H1 (cell line): ENCODE results near the gene TACR2. TPM values are rescaled to one million over a fixed set of nuclear protein-coding genes. Genes with fewer than 3 reads are reported as not detected.

Experiments used
- CTCF ChIA-PET: fragments of 300-600 bp; sonication (Branson Sonifier 250); formaldehyde crosslinking; loops from one replicate; lab custom pipeline; 2021; ENCODE audit not compliant: partially characterized antibody; lab: Charles Lee
- POLR2A ChIA-PET: fragments of 300-600 bp; sonication (Branson Sonifier 250); formaldehyde crosslinking; loops from one replicate; lab custom pipeline; 2021; ENCODE audit warnings: inconsistent platforms; ENCODE audit not compliant: partially characterized antibody; lab: Charles Lee
- DNase-seq, 2 experiments: peaks; one replicate each; pipeline versions ENCODE4 v3.0.0 to v3.0.0-alpha.2; 2010 to 2022; ENCODE audit warnings: low spot score in 2 of 2, low read depth in 1 of 2, mixed read lengths in 1 of 2
- FAIRE-seq: peaks from 2 replicates; lab custom pipeline; 2011; peaks lifted over from hg19 to GRCh38; lab: Jason Lieb, UNC
- H2AFZ ChIP-seq: 2 replicates; pipeline ENCODE4 v1.8.1; 2012; ENCODE audit warnings: low read length, inconsistent platforms
- H2AK5ac ChIP-seq: 2 replicates; pipeline ENCODE4 v1.6.1; 2013; ENCODE audit warnings: low read depth, low read length
- H2BK120ac ChIP-seq: replicated peaks from 2 replicates; pipeline ENCODE3; 2013; ENCODE audit warnings: low read depth, low read length, inconsistent platforms
- H2BK12ac ChIP-seq: 2 replicates; pipeline ENCODE4 v1.6.1; 2013; ENCODE audit warnings: low read depth, low read length
- H2BK15ac ChIP-seq: 2 replicates; pipeline ENCODE4 v1.6.1; 2013; ENCODE audit warnings: low read length
- H2BK20ac ChIP-seq: 2 replicates; pipeline ENCODE4 v1.6.1; 2013; ENCODE audit warnings: low read length
- H2BK5ac ChIP-seq: 2 replicates; pipeline ENCODE4 v1.6.1; 2013; ENCODE audit warnings: low read depth, low read length
- H3K14ac ChIP-seq: 2 replicates; pipeline ENCODE4 v1.6.1; 2013; ENCODE audit warnings: inconsistent platforms; ENCODE audit not compliant: insufficient read length
- H3K18ac ChIP-seq: 2 replicates; pipeline ENCODE4 v1.6.1; 2013; ENCODE audit warnings: low read length; ENCODE audit errors: extremely low read depth
- H3K23ac ChIP-seq: 2 replicates; pipeline ENCODE4 v1.6.1; 2013; ENCODE audit warnings: inconsistent platforms; ENCODE audit not compliant: insufficient read length
- H3K23me2 ChIP-seq: 2 replicates; pipeline ENCODE4 v1.6.1; 2013; ENCODE audit warnings: low read depth, low read length
- H3K27ac ChIP-seq: 2 replicates; pipeline ENCODE4 v1.6.1; 2011; ENCODE audit warnings: low read depth, low read length, inconsistent platforms
- H3K27me3 ChIP-seq, 4 experiments: replicated peaks in 1 of 4; 1 replicate in 1 of 4; 2 replicates in 3 of 4; pipeline versions ENCODE4 v1.6.1 to v1.8.1; 2011 to 2013; ENCODE audit warnings: low read length in 3 of 4, mild to moderate bottlenecking in 3 of 4, inconsistent platforms in 2 of 4, mixed read lengths in 2 of 4, moderate library complexity in 1 of 4; ENCODE audit not compliant: control insufficient read depth in 3 of 4, insufficient read depth in 3 of 4; ENCODE audit errors: extremely low read depth in 1 of 4
- H3K36me3 ChIP-seq, 4 experiments: 2 replicates each; pipeline versions ENCODE4 v1.6.1 to v1.8.1; 2011 to 2013; ENCODE audit warnings: mild to moderate bottlenecking in 4 of 4, low read length in 3 of 4, moderate library complexity in 2 of 4, control low read depth in 1 of 4, inconsistent platforms in 1 of 4; ENCODE audit not compliant: insufficient read depth in 4 of 4, control insufficient read depth in 2 of 4
- H3K4ac ChIP-seq: replicated peaks from 2 replicates; pipeline ENCODE3; 2013; ENCODE audit warnings: low read length, low read depth, mixed read lengths, inconsistent platforms; ENCODE audit not compliant: insufficient read length
- H3K4me1 ChIP-seq, 4 experiments: replicated peaks in 1 of 4; 1 replicate in 1 of 4; 2 replicates in 3 of 4; pipeline versions ENCODE4 v1.6.1 to v1.8.1; 2011 to 2013; ENCODE audit warnings: low read length in 3 of 4, inconsistent platforms in 2 of 4, mixed read lengths in 1 of 4; ENCODE audit not compliant: insufficient read depth in 4 of 4, control insufficient read depth in 3 of 4
- H3K4me2 ChIP-seq, 2 experiments: 2 replicates each; pipeline versions ENCODE4 v1.6.1 to v1.8.1; 2011 to 2013; ENCODE audit warnings: low read depth in 2 of 2, low read length in 2 of 2, control low read depth in 1 of 2, inconsistent platforms in 1 of 2, mild to moderate bottlenecking in 1 of 2; ENCODE audit not compliant: insufficient read depth in 1 of 2
- H3K4me3 ChIP-seq, 4 experiments: fragments of 200-600, 300-600 bp in 1 of 4; sonication (generic), shearing (Covaris generic), sonication (Bioruptor Twin) in 1 of 4; 2 replicates each; pipeline versions ENCODE4 v1.5.1 to v1.8.1; 2011 to 2016; ENCODE audit warnings: low read length in 4 of 4, low read depth in 3 of 4, control low read depth in 2 of 4, inconsistent platforms in 2 of 4, mild to moderate bottlenecking in 2 of 4, mixed read lengths in 1 of 4, moderate library complexity in 1 of 4; ENCODE audit not compliant: insufficient read depth in 2 of 4; ENCODE audit errors: extremely low read depth in 1 of 4
- H3K56ac ChIP-seq: replicated peaks from 2 replicates; pipeline ENCODE3; 2013; ENCODE audit warnings: low read depth, mild to moderate bottlenecking, mixed read lengths, low read length, inconsistent platforms; ENCODE audit not compliant: insufficient read length
- H3K79me1 ChIP-seq: 2 replicates; pipeline ENCODE4 v1.6.1; 2013; ENCODE audit warnings: low read depth, low read length, control low read depth
- H3K79me2 ChIP-seq, 2 experiments: 2 replicates each; pipeline versions ENCODE4 v1.6.1 to v1.8.1; 2012 to 2013; ENCODE audit warnings: low read length in 2 of 2, mild to moderate bottlenecking in 2 of 2, inconsistent platforms in 1 of 2; ENCODE audit not compliant: insufficient read depth in 2 of 2, control insufficient read depth in 1 of 2
- H3K9ac ChIP-seq, 4 experiments: replicated peaks in 1 of 4; 1 replicate in 1 of 4; 2 replicates in 3 of 4; pipeline versions ENCODE4 v1.6.1 to v1.8.1; 2011 to 2013; ENCODE audit warnings: low read depth in 3 of 4, low read length in 3 of 4, control low read depth in 2 of 4, mild to moderate bottlenecking in 2 of 4, moderate library complexity in 2 of 4, inconsistent platforms in 1 of 4; ENCODE audit errors: extremely low read depth in 1 of 4
- H3K9me3 ChIP-seq, 2 experiments: 2 replicates each; pipeline versions ENCODE4 v1.6.1 to v1.8.1; 2012 to 2013; ENCODE audit warnings: mild to moderate bottlenecking in 2 of 2, moderate library complexity in 2 of 2, control low read depth in 1 of 2, inconsistent platforms in 1 of 2, low read depth in 1 of 2, low read length in 1 of 2, mixed read lengths in 1 of 2; ENCODE audit not compliant: insufficient read depth in 2 of 2
- H4K20me1 ChIP-seq, 2 experiments: replicated peaks in 1 of 2; 2 replicates each; pipeline versions ENCODE3 to v1.8.1; 2011 to 2013; ENCODE audit warnings: inconsistent platforms in 2 of 2, low read length in 2 of 2, mild to moderate bottlenecking in 1 of 2; ENCODE audit not compliant: insufficient read depth in 2 of 2, control insufficient read depth in 1 of 2
- H4K5ac ChIP-seq: 2 replicates; pipeline ENCODE4 v1.6.1; 2013; ENCODE audit warnings: low read length, low read depth, mixed read lengths, inconsistent platforms; ENCODE audit not compliant: insufficient read length
- H4K8ac ChIP-seq: 2 replicates; pipeline ENCODE4 v1.8.0; 2013; ENCODE audit warnings: mild to moderate bottlenecking, moderate library complexity, low read length, inconsistent platforms; ENCODE audit not compliant: insufficient read depth; ENCODE audit errors: extremely low read depth
- H4K91ac ChIP-seq: replicated peaks from 2 replicates; pipeline ENCODE3; 2013; ENCODE audit warnings: low read length, mixed read lengths, inconsistent platforms; ENCODE audit not compliant: insufficient read length
- EZH2 ChIP-seq: fragments of 200-600 bp; sonication (generic); IDR thresholded peaks from 2 replicates; pipeline ENCODE4 v1.7.1; 2012; ENCODE audit warnings: low read depth, mild to moderate bottlenecking, moderate library complexity, low read length, inconsistent platforms; ENCODE audit not compliant: severe bottlenecking
- POU5F1 ChIP-seq: IDR thresholded peaks from 2 replicates; pipeline ENCODE4 v1.6.1; 2011; ENCODE audit warnings: low read depth, mild to moderate bottlenecking, low read length, moderate library complexity
- RFX5 ChIP-seq: IDR thresholded peaks from 2 replicates; pipeline ENCODE4 v1.6.1; 2011; ENCODE audit warnings: low read depth, low read length, improper control_type of control experiment, borderline replicate concordance
- RXRA ChIP-seq: IDR thresholded peaks from 2 replicates; pipeline ENCODE4 v1.6.1; 2011; ENCODE audit warnings: low read depth, mild to moderate bottlenecking, low read length, moderate library complexity; ENCODE audit not compliant: insufficient read depth
- SIRT6 ChIP-seq: IDR thresholded peaks from one replicate; pipeline ENCODE4 v1.7.1; 2012; ENCODE audit warnings: low read length, inconsistent platforms
- SRF ChIP-seq: IDR thresholded peaks from 2 replicates; pipeline ENCODE4 v1.6.1; 2011; ENCODE audit warnings: mild to moderate bottlenecking, low read depth, low read length, moderate library complexity
- SUZ12 ChIP-seq: fragments of 200-600 bp; sonication (generic); IDR thresholded peaks from 2 replicates; pipeline ENCODE4 v1.6.1; 2012; ENCODE audit warnings: mild to moderate bottlenecking, inconsistent platforms, low read length, moderate library complexity, mixed read lengths
- ZNF274 ChIP-seq: IDR thresholded peaks from 2 replicates; pipeline ENCODE4 v1.7.0; 2012; ENCODE audit warnings: low read length, borderline replicate concordance; ENCODE audit errors: extremely low read depth
- WGBS, 2 experiments: shearing (Covaris generic) in 1 of 2; methylation state at CpG; one replicate each; pipeline versions ENCODE4 v1.1.6 to v1.1.7; 2013 to 2015; ENCODE audit warnings: low lambda C conversion rate in 2 of 2, mixed read lengths in 2 of 2, inconsistent platforms in 1 of 2, low coverage in 1 of 2, missing lambda C conversion rate in 1 of 2; ENCODE audit not compliant: insufficient replicate concordance in 2 of 2, insufficient coverage in 1 of 2, insufficient read length in 1 of 2; ENCODE audit errors: extremely low coverage in 1 of 2, missing lambda C conversion rate in 1 of 2; 5-methylcytosine and 5-hydroxymethylcytosine counted together
- polyA plus RNA-seq, 7 experiments: library from polyadenylated mRNA; depleted of rRNA in 3 of 7; stranded (reverse) in 5 of 7; unstranded in 2 of 7; fragments of >200 nt in 5 of 7; fragments of 200-250 nt in 2 of 7; gene quantifications; 1 replicate in 5 of 7; 2 replicates in 1 of 7; 4 replicates in 1 of 7; pipeline versions ENCODE4 v1.2.1 to v1.2.3, GENCODE V29; 2011 to 2013; ENCODE audit warnings: missing spikeins in 2 of 7, mixed read lengths in 2 of 7
- total RNA-seq: library from RNA; stranded (reverse); fragmentation: NEBNext Ultra II Directional; extraction: Animal tissue kit (Norgen Biotek cat#: 25700); gene quantifications from 2 replicates; pipeline ENCODE4 v1.2.1, GENCODE V29; 2021
- TF ChIP-seq, protein P1 (sequence below): IDR thresholded peaks from 2 replicates; pipeline ENCODE4 v1.6.1; 2012; ENCODE audit warnings: inconsistent platforms
- TF ChIP-seq, protein P2 (sequence below): IDR thresholded peaks from 2 replicates; pipeline ENCODE4 v1.6.1; 2011; ENCODE audit warnings: low read length, improper control_type of control experiment
- TF ChIP-seq, protein P3 (sequence below): IDR thresholded peaks from 2 replicates; pipeline ENCODE4 v1.6.1; 2012; ENCODE audit warnings: inconsistent platforms

TACR2 gene
- total and polyA plus RNA-seq, 2 of the 8 experiments (the other 6 are each of a cell fraction or from before 2014, with no cell fraction given) = 0.06 TPM; not detected in 1

DNA sequence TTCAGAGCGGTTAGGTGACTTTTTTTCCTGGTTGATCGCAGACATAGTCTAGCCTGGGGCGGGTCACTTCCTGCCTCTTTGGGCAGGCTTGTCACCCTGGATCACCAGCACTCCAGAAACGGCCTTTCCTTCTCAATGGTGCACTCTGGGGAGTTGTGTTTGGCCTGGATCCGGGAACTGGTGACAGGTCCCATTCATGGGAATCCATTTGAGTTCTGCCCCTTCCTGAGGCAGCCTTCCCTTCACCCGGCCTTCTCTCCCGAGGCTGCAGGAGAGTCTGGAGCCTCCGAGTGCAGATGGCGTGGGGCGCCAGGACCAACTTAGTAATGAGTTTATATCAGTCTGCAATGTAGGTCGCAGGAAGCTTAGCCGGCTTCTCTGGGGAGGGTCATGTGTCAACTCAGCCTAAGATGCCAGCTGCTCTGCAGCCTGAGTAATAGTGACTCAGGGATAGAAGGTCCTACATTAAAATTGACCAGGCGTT lies 54.2 kb downstream of the TACR2 start:
- Histone ChIP-seq H3K4me2 (no peak overlapping the region), H4K20me1 (peaks cover 8 to 9% of the 10 kb centered on the region in 2 experiments), H3K27ac (no peak overlapping the region), H3K4me1 (peaks cover 2 to 12% (median 7%) of the 10 kb centered on the region in 4 experiments; a peak in 5 of 7 replicates), H3K14ac (no peak overlapping the region), H3K36me3 (peaks cover 4 to 28% (median 19%) of the 10 kb centered on the region in 4 experiments; a peak in 6 of 8 replicates), H3K56ac (no peak overlapping the region), H2BK15ac (no peak overlapping the region), H2BK5ac (no peak overlapping the region; the same call in 1 of the 2 replicates), H3K79me1 (peaks cover 6% of the 10 kb centered on the region; the same call in 1 of the 2 replicates), H3K79me2 (peaks cover 0 to 37% of the 10 kb centered on the region in 2 experiments; a peak in 2 of 4 replicates), H4K5ac (no peak overlapping the region), H2BK12ac (no peak overlapping the region), H3K23me2 (no peaks in the 10 kb centered on the region), H3K9ac (no peak overlapping the region), H3K9me3 (no peaks in the 10 kb centered on the region), H4K8ac (no peak overlapping the region), H2BK20ac (no peak overlapping the region), H3K27me3 (no peaks in the 10 kb centered on the region), H2BK120ac (no peak overlapping the region), H2AFZ (no peak overlapping the region), H3K4ac (no peak overlapping the region), H4K91ac (no peak overlapping the region), H3K23ac (no peak overlapping the region), H2AK5ac (no peak overlapping the region), H3K4me3 (no peak overlapping the region), H3K18ac (no peak overlapping the region)
- 93% methylated on average over 13 of the region's 13 CpGs; no CpG with 5 or more reads in 1 of the 2 experiments for WGBS, 2 experiments
- ChIA-PET CTCF (interaction anchor here (0.7 to 2.2 kb wide), 9 partner anchors 11 to 85 kb away, joined by 3 to 11 read pairs (median 5); no protein-coding TSS in a partner anchor), POLR2A (interaction anchor here (1.1 to 1.2 kb wide), 3 partner anchors 13 to 182 kb away, joined by 3 to 4 read pairs (median 3); partner anchors contain the start of gene SUPV3L1)
- FAIRE-seq (no peak), DNase-seq (no peak)
- no peak for TF ChIP-seq POU5F1
- TF ChIP-seq SRF = no peak
- no peak for TF ChIP-seq EZH2
- TF ChIP-seq ZNF274 = no peak
- no peak for TF ChIP-seq SUZ12
- TF ChIP-seq SIRT6 = no peak
- no peak for TF ChIP-seq RXRA
- TF ChIP-seq, protein P1, sequence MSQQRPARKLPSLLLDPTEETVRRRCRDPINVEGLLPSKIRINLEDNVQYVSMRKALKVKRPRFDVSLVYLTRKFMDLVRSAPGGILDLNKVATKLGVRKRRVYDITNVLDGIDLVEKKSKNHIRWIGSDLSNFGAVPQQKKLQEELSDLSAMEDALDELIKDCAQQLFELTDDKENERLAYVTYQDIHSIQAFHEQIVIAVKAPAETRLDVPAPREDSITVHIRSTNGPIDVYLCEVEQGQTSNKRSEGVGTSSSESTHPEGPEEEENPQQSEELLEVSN = no peak
- TF ChIP-seq, protein P2, sequence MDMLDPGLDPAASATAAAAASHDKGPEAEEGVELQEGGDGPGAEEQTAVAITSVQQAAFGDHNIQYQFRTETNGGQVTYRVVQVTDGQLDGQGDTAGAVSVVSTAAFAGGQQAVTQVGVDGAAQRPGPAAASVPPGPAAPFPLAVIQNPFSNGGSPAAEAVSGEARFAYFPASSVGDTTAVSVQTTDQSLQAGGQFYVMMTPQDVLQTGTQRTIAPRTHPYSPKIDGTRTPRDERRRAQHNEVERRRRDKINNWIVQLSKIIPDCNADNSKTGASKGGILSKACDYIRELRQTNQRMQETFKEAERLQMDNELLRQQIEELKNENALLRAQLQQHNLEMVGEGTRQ = no peak
- TF ChIP-seq RFX5 = no peak
- TF ChIP-seq, protein P3, sequence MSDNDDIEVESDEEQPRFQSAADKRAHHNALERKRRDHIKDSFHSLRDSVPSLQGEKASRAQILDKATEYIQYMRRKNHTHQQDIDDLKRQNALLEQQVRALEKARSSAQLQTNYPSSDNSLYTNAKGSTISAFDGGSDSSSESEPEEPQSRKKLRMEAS = no peak
